Measurements from ENCODE around the gene MITD1. TPM values are rescaled to one million over a fixed set of nuclear protein-coding genes. Genes with fewer than 3 reads are reported as not detected.

MITD1 gene
- total RNA-seq (10 to 100 TPM; 79.1 to 84.3 TPM), polyA plus RNA-seq (10 to 100 TPM; 54.7 to 73.9 TPM)

DNA sequence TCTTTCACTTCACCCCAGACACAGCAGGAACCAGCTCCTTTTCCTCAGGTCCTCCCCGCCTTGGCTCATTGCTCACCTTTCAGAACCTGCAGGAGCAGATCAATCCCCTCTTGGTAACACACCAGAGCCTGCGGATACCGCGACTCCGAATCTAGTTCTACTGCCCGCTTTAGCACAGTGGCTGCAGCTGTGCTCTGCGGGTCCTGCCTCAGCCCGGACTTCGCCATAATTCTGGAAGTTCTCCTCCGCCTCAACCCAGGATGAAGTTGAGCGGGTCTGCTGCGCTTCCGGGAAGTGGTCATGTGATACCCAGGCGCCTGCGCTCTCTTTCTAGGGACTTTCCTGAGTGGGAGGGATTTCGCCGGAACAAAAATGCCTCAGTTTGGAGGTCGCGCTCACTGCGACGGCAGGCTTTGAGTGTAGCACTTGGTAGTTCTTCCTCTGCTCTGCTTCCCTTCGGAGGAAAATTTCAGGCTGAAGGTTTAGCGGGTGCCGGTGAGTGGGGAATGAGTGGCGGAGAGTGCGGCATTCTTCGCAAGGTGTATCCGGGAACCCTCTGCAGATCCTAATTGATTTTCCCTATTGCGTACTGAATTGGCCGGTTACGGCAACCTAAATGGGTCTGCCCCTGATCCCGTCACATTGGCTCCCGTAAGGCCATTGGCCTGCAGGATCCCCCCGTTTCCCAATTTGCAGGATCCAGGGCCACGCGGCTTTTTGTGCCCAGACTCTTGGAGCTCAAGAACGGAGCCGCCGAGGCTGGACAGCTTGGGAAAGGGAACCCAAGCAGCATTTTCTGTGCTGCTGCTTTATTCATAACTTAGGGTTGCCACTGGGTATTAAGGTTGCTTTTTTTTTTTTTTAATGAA lies at the start of gene MITD1, which contains the start of gene MRPL30:
MITD1 (minus strand) TSS at position 304 of the 869 bp plus-strand sequence; CDS start at position 227, 77 bp downstream.
MRPL30 (plus strand) TSS at position 430 of the 869 bp plus-strand sequence. CDS start 5,020 bp downstream, outside the sequence.
- Histone ChIP-seq H3K4me3 (ENCODE audit: low read length in 2 of 2) (peak within 1 kb of the TSS; percentile 70 to 71), H3K4me1 (ENCODE audit: insufficient read depth, low read length) (peaks cover 57% of the 10 kb centered on the region), H3K36me3 (ENCODE audit: insufficient read depth, low read length) (peaks cover 7% of the 10 kb centered on the region), H3K27ac (ENCODE audit: low read depth, low read length) (peak within 1 kb of the TSS; percentile 91), H3K27me3 (ENCODE audit: insufficient read depth, low read length) (no peaks in the 10 kb centered on the region), H3K9me3 (ENCODE audit: control insufficient read depth in 1 of 2, low read length in 2 of 2) (no peaks in the 10 kb centered on the region)
- ChIA-PET CTCF (ENCODE audit: partially characterized antibody) (interaction anchor here (0.9 to 3.6 kb wide), 11 partner anchors 12 to 343 kb away, joined by 3 to 22 read pairs (median 5); partner anchors contain the start of genes C2orf15, EIF5B, LIPT1 and TSGA10), POLR2A (ENCODE audit: partially characterized antibody) (interaction anchor here (0.7 to 3.1 kb wide), 9 partner anchors 13 to 298 kb away, joined by 3 to 40 read pairs (median 4); partner anchors contain the start of genes C2orf15, LIPT1, TSGA10 and TXNDC9)
- intact Hi-C loops (cut with micrococcal nuclease) = loop anchor here (1.0 to 5.0 kb wide), 5 partner anchors 26 to 309 kb away; partner anchors contain the start of genes C2orf15, REV1 and TXNDC9
- peaks cover 41 to 79% (median 60%) of the 10 kb centered on the region in 4 donors for H3K4me1 Mint-ChIP-seq
- H3K36me3 Mint-ChIP-seq = peaks cover 0 to 19% of the 10 kb centered on the region in 2 donors
- peak within 1 kb of the TSS; percentile 93 to 100 (median 99) for H3K27ac Mint-ChIP-seq
- peak; percentile 91 to 93 (median 92) for DNase-seq
- no peaks in the 10 kb centered on the region for H3K27me3 Mint-ChIP-seq
- no peaks in the 10 kb centered on the region for H3K9me3 Mint-ChIP-seq
- H3K4me3 Mint-ChIP-seq = peak within 1 kb of the TSS; percentile 98 to 100 (median 99)

DNA sequence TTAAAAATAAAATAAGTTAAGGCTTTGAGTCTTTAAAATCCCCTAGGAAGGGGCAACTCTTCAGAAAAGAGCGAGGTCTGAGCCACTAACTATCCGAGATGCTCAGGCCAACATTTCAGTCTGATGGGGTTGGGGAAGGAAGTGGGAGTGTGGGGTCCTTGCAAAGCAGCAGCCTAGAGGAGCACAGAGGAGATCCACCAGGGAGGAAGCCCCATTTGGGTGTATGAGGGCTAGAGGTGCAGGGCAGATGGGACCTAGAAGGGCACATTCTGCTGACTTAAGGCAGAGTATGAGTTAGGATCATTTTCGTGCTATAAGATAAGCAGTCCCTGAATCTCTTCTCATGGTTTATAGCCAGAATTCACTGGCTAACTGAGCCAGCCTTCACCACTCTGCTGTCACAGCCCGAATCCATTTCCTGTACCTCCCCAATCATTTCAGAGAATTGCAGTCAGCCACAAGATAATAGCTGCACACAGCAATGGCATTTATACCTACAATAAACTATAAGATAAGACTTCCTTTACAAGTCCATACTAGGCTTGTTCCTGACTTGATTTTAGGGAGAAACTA lies 37.2 kb upstream of the MITD1 start:
- H3K9me3 ChIP-seq (ENCODE audit: control insufficient read depth in 1 of 2, low read length in 2 of 2) = no peaks in the 10 kb centered on the region
- no peaks in the 10 kb centered on the region for H3K27me3 ChIP-seq (ENCODE audit: insufficient read depth, low read length)
- Mint-ChIP-seq H3K4me3 (no peak overlapping the region), H3K9me3 (no peaks in the 10 kb centered on the region), H3K4me1 (no peaks in the 10 kb centered on the region), H3K36me3 (peaks cover 25 to 46% of the 10 kb centered on the region in 2 donors), H3K27ac (no peak overlapping the region), H3K27me3 (no peaks in the 10 kb centered on the region)
- no peak for DNase-seq
- intact Hi-C loops (cut with micrococcal nuclease) = no loop called here
- no peak overlapping the region for H3K27ac ChIP-seq (ENCODE audit: low read depth, low read length)
- no peaks in the 10 kb centered on the region for H3K36me3 ChIP-seq (ENCODE audit: insufficient read depth, low read length)
- CTCF ChIA-PET (ENCODE audit: partially characterized antibody) = no interaction called here
- POLR2A ChIA-PET (ENCODE audit: partially characterized antibody) = no interaction called here
- no peak overlapping the region for H3K4me3 ChIP-seq (ENCODE audit: low read length in 2 of 2)
- H3K4me1 ChIP-seq (ENCODE audit: insufficient read depth, low read length) = no peaks in the 10 kb centered on the region

DNA sequence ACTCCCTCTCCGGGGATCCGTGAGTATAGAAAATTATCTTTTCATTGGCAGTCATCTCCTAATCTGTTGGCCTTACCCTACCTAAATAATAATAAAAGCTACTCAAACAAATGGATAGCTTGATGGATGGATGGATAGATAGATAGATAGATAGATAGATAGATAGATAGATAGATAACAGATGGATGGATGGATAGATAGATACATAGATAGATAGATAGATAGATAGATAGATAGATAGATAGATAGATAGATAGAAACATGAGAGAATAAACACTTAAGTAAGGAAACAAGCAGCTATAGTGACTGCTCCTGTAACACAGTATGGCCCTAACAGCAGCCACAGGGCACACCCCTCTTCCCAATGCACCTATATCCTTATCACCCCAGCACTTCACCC lies 35.2 kb upstream of the MITD1 start:
- Histone ChIP-seq H3K9me3 (ENCODE audit: control insufficient read depth in 1 of 2, low read length in 2 of 2) (no peaks in the 10 kb centered on the region), H3K4me1 (ENCODE audit: insufficient read depth, low read length) (no peaks in the 10 kb centered on the region), H3K27ac (ENCODE audit: low read depth, low read length) (no peak overlapping the region), H3K4me3 (ENCODE audit: low read length in 2 of 2) (no peak overlapping the region), H3K36me3 (ENCODE audit: insufficient read depth, low read length) (no peaks in the 10 kb centered on the region), H3K27me3 (ENCODE audit: insufficient read depth, low read length) (no peaks in the 10 kb centered on the region)
- POLR2A ChIA-PET (ENCODE audit: partially characterized antibody) = no interaction called here
- H3K27me3 Mint-ChIP-seq = no peaks in the 10 kb centered on the region
- CTCF ChIA-PET (ENCODE audit: partially characterized antibody) = no interaction called here
- no peak overlapping the region for H3K4me3 Mint-ChIP-seq
- no peaks in the 10 kb centered on the region for H3K4me1 Mint-ChIP-seq
- peaks cover 16 to 35% of the 10 kb centered on the region in 2 donors for H3K36me3 Mint-ChIP-seq
- intact Hi-C loops (cut with micrococcal nuclease) = no loop called here
- H3K9me3 Mint-ChIP-seq = no peaks in the 10 kb centered on the region
- H3K27ac Mint-ChIP-seq = no peak overlapping the region
- no peak for DNase-seq

DNA sequence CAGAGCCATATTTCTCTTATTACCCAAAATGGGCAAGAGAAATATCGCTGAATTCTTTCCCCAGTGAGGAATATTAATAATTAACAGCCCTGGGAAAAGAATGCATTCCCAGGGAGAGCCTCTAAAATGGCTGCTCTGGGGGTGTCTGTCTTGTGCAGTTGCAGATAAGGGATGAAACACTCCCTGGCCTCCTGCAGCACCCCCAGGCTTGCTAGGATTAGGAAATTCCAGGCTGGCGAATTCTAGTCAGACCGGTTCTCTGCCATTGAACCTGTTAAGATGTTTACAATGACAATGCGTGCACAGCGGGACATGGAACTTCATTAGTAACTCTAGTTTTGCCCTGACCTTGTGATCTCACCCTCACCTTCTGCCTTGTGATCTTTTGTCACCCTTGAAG lies 24.6 kb upstream of the MITD1 start:
- no peak for DNase-seq
- Mint-ChIP-seq H3K36me3 (peaks cover 9 to 34% of the 10 kb centered on the region in 2 donors), H3K9me3 (peaks cover 0 to 16% (median 10%) of the 10 kb centered on the region in 8 donors), H3K27me3 (no peaks in the 10 kb centered on the region), H3K4me1 (peaks cover 0 to 2% (median 0%) of the 10 kb centered on the region in 4 donors), H3K4me3 (no peak overlapping the region), H3K27ac (no peak overlapping the region)
- ChIA-PET POLR2A (ENCODE audit: partially characterized antibody) (no interaction called here), CTCF (ENCODE audit: partially characterized antibody) (no interaction called here)
- no peaks in the 10 kb centered on the region for H3K4me1 ChIP-seq (ENCODE audit: insufficient read depth, low read length)
- H3K27me3 ChIP-seq (ENCODE audit: insufficient read depth, low read length) = no peaks in the 10 kb centered on the region
- no peak overlapping the region for H3K27ac ChIP-seq (ENCODE audit: low read depth, low read length)
- intact Hi-C loops (cut with micrococcal nuclease) = no loop called here
- H3K36me3 ChIP-seq (ENCODE audit: insufficient read depth, low read length) = no peaks in the 10 kb centered on the region
- no peaks in the 10 kb centered on the region for H3K9me3 ChIP-seq (ENCODE audit: control insufficient read depth in 1 of 2, low read length in 2 of 2)
- H3K4me3 ChIP-seq (ENCODE audit: low read length in 2 of 2) = no peak overlapping the region

DNA sequence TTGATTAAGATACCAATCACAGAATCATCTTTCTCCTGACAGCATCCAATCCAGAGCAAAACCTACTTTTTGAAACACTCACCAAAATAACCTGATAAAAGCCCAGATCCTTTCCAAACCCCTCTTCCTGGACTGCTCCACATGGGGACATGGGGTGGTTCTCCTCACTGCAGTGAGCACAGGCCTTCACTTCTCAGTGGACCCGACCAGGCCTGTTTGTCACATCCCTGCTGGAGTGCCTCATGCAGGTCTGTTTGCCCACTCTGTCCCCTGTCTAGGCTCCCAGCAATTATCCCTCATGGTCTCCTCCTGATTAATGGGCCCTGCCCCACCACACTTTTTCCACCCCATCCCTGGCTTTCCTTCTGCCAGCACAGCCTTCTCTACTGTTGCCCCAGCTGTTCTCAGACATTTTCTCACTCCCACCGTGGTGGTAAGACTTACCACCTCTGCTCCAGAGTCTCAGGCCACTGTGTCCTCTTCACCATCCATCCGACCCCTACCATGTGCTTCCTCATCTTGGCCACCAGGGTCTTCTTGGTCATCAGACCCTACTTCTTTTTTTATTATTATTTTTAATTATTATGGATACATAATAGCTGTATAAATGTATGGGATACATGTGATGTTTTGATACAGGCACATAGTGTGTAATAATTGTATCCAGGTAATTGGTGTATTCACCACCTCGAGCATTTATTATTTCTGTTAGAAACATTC lies 21.3 kb upstream of the MITD1 start:
- peak overlapping the region in 4 of 7 donors; percentile 44 to 88 (median 56) for H3K27ac Mint-ChIP-seq
- ChIA-PET POLR2A (ENCODE audit: partially characterized antibody) (no interaction called here), CTCF (ENCODE audit: partially characterized antibody) (no interaction called here)

DNA sequence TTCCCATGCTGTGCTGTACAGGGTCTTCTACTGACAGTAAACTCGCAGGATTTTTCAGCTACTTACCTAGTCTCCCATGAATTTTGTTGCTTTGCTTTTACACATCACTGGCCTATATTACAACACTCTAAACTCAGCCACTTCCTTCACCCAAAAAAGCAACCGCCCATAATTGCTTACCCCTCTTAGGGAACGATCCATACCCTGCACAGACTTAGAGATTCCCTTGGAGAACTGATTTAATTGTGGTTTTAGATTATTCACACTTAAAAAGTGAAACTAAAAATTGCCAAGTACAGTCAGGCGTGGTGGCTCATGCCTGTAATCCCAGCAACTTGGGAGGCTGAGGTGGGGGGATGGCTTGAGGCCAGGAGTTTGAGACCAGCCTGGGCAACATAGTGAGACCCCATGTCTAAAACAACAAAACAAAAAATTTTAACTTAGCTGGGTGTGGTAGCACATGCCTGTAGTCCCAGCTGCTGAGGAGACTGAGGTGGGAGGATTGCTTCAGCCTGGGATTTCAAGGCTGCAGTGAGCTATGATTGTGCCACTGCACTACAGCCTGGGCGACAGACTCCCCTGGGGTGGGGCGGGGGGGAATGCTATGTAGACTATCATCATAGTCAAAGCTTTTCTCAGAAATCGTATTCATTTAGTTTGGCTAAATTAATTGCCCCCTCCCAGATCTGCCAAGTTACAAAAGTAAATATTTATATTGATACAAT lies 19.4 kb upstream of the MITD1 start:
- POLR2A ChIA-PET (ENCODE audit: partially characterized antibody) = no interaction called here

More for the DNA sequence above, 21.3 kb upstream of the MITD1 start:
- H3K4me1 ChIP-seq (ENCODE audit: insufficient read depth, low read length) = no peaks in the 10 kb centered on the region
- H3K4me3 ChIP-seq (ENCODE audit: low read length in 2 of 2) = no peak overlapping the region
- Mint-ChIP-seq H3K4me1 (peaks cover 0 to 4% (median under 1%) of the 10 kb centered on the region in 4 donors), H3K36me3 (peaks cover 8% of the 10 kb centered on the region in 2 donors), H3K4me3 (no peak overlapping the region), H3K27me3 (no peaks in the 10 kb centered on the region), H3K9me3 (peaks cover 0 to 16% (median 9%) of the 10 kb centered on the region in 8 donors)
- H3K27ac ChIP-seq (ENCODE audit: low read depth, low read length) = no peak overlapping the region
- no peak for DNase-seq
- H3K36me3 ChIP-seq (ENCODE audit: insufficient read depth, low read length) = peaks cover 10% of the 10 kb centered on the region
- H3K27me3 ChIP-seq (ENCODE audit: insufficient read depth, low read length) = no peaks in the 10 kb centered on the region
- intact Hi-C loops (cut with micrococcal nuclease) = no loop called here
- no peaks in the 10 kb centered on the region for H3K9me3 ChIP-seq (ENCODE audit: control insufficient read depth in 1 of 2, low read length in 2 of 2)

More for the DNA sequence above, 19.4 kb upstream of the MITD1 start:
- no peak for DNase-seq
- H3K9me3 ChIP-seq (ENCODE audit: control insufficient read depth in 1 of 2, low read length in 2 of 2) = no peaks in the 10 kb centered on the region
- H3K27me3 ChIP-seq (ENCODE audit: insufficient read depth, low read length) = no peaks in the 10 kb centered on the region
- peaks cover 0 to 3% (median 0%) of the 10 kb centered on the region in 8 donors for H3K9me3 Mint-ChIP-seq
- H3K4me1 ChIP-seq (ENCODE audit: insufficient read depth, low read length) = no peaks in the 10 kb centered on the region
- H3K36me3 Mint-ChIP-seq = peaks cover 8 to 27% of the 10 kb centered on the region in 2 donors
- peaks cover 26% of the 10 kb centered on the region for H3K36me3 ChIP-seq (ENCODE audit: insufficient read depth, low read length)
- H3K27ac ChIP-seq (ENCODE audit: low read depth, low read length) = no peak overlapping the region
- peaks cover 0 to 4% (median under 1%) of the 10 kb centered on the region in 4 donors for H3K4me1 Mint-ChIP-seq
- intact Hi-C loops (cut with micrococcal nuclease) = no loop called here
- no peak overlapping the region for H3K4me3 ChIP-seq (ENCODE audit: low read length in 2 of 2)
- CTCF ChIA-PET (ENCODE audit: partially characterized antibody) = no interaction called here
- no peak overlapping the region for H3K4me3 Mint-ChIP-seq
- H3K27ac Mint-ChIP-seq = peak overlapping the region in 5 of 7 donors; percentile 22 to 81 (median 65)
- no peaks in the 10 kb centered on the region for H3K27me3 Mint-ChIP-seq

All from CD4-positive, alpha-beta memory T cell (primary cell).